ENCODE data around the gene TNFSF12.
"Not testable (repeated sequence)": the region's sequence is repeated elsewhere in the genome, so short reads cannot be mapped to it uniquely, and the experiment has no call there.

The TNFSF12 gene

DNA sequence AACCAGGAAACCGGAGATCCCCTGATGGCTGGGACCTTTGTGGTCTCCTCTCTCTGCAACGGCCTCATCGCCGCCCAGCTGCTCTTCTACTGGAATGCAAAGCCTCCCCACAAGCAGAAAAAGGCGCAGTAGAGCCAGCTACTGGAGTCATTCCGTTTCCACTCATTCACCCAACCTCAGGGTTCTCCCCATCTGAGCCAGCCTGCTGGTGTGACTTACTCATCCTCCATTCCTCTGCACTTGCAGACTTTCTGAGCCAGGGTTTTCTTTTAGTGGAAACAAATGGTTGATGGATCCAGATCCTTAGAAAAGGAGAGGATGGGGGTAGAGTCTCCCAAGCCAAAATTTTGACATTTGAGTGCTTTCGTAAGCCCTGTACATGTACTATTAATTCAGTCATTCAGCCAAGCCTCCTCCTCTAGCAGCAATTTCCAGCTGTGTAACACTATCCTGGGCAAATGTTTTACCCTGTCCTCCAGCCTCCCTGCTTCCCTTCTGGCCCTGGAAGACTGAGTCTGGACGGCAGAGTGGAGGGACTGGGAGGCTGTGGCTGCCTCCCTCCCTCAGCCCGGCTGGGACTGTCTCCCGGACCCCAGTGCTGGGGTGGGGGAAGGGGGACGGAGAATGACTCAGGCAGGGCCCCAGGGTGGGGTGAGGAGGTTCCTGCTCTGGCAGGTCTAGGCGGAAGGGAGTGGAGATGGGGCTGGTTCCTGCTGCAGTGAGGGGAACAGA, 38.7 kb downstream of the TNFSF12 start:
- no peak for DNase-seq (ENCODE audit: low read depth in 2 of 2)

DNA sequence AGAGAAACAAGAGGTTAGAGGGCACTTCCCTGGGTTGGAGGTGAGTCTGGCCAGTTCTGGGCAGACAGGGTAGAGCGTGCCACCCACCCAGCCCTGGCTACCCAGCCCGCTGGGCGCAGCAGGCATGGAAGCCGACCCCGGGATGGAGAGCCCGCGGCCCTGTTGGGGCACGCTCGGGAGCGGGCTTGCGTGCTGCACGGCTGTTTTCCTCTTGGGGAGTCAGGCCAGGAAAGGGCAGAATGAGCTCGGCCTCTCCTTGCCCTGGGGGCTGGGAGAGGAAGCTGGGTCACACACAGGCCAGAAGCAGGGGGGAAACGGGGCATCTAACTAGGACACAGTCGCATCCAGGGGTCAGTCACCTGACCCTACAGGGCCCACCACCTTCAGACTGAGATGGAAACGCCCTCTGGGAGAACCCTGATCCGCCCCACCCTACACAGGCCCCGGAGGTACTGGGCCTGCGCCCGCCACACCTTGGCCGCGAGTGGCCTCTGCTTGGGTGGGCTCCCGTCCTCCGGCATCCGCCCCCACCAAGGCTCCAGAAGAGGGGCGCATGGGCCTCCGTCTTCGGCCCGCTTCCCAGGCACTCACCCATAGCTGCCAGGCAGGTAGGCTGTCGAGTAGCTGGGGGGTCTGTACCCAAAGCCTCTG, 39.8 kb downstream of the TNFSF12 start:
- no peak for DNase-seq (ENCODE audit: low read depth in 2 of 2)

DNA sequence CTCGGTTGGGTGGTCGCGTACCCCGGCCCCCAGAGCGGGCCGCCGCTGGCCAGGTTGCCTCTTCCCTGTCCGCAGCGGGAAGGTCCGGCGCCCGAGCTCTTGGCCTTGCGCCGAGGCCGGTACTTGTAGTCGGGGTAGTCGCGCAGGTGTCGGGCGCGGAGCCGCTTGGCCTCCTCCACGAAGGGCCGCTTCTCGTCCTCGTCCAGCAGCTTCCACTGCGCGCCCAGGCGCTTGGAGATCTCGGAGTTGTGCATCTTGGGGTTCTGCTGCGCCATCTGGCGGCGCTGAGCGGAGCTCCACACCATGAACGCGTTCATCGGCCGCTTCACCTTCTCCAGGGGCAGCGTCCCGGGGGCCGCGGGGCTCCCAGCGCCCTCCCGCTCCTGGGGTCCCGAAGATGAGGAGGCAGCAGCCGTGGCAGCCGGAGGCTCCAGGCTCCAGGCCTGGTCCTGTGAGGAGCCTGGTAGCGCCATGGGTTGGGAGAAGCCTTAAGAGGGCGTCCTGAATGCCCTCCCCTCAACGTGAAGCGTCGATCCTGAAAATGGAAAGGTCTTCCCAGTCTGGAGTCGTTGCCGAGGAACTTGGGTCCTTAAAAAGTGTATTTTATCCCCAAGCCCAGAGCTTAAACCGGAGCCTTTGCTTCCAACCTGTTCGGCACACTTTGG, 40.5 kb downstream of the TNFSF12 start:
- DNase-seq (ENCODE audit: low read depth in 2 of 2): peak; percentile 47

DNA sequence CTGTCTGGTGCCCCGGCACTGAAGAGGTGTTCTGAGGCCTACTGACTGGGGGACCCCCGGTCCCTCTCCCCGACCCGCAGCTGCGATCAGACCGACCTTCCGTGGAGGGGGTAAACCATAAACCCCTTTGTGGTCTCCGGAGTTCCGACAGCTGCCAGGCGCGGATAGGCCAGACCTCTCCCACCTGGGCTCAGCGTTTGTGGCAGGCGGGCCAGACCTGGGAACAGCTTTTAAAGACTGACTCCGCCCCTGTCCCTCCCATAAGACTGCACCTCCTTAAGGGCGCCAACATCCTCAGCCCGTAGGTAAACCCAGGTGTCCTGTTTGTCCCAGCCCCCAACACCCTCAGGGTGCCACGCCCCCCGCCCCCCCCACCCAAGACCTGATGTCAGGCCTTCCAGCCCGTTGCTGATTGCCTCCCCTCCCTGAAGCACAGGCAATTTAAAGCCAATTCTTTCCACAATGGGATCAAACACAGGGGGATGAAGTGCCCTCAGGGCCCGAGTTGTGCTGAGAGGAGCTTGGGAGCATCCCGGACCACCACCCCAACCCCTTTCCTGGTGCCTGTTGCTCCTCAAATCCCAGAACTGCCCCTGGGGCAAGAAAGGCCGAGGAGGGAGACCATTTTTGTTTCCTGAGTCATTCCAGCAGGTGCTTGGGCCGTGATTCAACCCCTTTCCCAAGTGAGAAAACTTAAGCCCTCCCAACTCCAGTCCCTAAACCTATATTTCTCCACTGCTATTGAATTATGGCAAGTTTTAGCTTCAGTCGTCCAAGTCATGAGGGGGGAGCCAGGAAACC, 41.2 kb downstream of the TNFSF12 start, which contains the start of gene SOX15:
TSS of gene SOX15 (minus strand) at position 204 of the 801 bp plus-strand sequence. CDS start 418 bp downstream, outside the sequence.
- DNase-seq (ENCODE audit: low read depth in 2 of 2): no peak

DNA sequence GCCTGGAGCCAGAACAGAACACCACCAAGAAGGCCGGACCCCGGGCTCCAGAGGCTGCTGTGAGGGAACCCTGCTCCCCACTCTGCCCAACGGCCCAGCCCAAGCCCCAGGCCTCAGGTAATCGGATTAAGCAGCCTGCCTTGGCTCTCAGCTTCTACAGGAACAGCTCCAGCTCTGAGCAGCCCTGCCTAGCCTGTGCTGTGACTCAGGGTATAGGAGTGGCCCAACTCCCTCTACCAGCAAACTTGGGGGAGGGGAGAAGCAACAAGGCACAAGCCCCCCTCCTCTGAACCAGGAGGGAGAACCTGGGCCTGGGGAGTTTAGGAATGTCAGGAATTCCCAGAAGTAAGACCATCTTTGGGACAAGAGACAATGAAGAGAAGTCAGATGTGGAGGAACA, 41.9 kb downstream of the TNFSF12 start:
- DNase-seq (ENCODE audit: low read depth in 2 of 2): no peak

DNA sequence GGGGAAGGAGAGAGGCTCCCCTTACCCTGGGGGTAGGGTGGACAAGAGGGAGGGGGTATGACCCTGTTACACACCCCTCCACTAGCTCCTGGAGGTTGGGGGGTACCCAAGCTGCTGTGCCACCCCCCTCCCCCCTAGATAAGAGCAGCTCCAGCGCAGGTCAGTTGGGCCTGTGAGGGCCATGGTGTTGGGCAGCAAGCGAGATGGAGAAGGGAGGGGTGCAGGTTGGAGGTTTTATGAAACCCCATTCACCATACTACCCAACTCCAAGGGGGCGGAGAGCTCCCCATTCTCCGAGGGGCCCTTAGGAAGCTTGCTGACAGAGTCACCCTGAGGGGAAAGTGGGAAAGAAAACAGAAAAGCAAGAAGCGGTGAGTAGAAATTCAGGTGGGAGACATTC, 42.7 kb downstream of the TNFSF12 start:
- DNase-seq (ENCODE audit: low read depth in 2 of 2): no peak

DNA sequence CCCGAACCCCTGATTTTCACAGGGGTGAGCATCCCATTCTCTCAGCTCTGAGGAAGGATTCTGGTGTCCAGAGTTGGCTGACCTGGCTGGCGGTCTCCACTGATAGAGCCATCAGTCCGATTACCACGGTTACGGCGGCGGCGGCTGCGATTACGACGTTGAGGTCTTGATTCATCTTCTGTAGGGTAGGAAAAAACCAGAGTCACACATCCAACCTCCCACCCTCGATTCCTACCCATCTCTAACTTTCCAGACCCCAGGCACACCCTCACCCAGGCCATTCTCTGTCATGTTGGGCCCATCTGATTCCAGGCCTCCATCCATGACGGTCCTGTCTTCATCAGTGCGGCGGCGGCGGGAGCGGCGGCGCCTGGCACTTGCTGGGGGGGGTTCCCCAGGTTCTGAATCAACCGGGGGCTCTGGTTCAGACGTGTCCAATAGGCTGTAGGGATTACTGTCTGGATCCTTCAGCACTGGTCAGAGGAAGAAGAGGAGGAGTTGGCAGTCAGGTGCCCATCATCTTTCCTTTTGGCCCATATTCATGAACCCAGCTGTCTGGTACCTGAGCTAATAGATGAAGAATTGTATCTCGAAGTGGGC, 43.7 kb downstream of the TNFSF12 start:
- DNase-seq (ENCODE audit: low read depth in 2 of 2): no peak

- no peak for DNase-seq (ENCODE audit: low read depth in 2 of 2)
Observed at GRCh38 chr17:7593296-7593695, 44.4 kb downstream of the TNFSF12 start.

- DNase-seq (ENCODE audit: low read depth in 2 of 2): not testable (repeated sequence)
Observed at GRCh38 chr17:7597561-7597960, 48.7 kb downstream of the TNFSF12 start.

DNA sequence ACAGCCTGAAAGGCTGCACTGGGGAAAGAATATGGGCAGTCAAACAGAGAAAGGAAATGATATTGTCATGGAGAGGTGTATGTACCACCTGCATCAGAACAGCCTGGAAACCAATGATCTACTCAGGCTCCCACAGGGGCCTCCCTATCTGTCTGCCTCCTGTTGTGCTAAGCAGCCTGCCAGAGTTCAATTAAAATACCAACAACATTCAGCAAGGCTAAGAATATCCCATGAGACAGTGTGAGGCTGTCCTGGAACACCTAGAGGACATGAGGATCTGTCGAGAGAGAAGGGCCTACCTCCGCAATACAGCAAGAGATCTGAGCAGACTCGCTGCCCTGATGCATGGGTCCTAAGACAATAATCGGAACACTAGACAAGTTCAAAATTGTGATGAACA, 57.4 kb downstream of the TNFSF12 start:
- no peak for DNase-seq (ENCODE audit: low read depth in 2 of 2)
